Left renal pelvis (tissue), 4 donors: ENCODE results near the gene C11orf58. TPM values are rescaled to one million over a fixed set of nuclear protein-coding genes. Genes with fewer than 3 reads are reported as not detected.

Experiments used
- DNase-seq, 4 donors: peaks; one replicate each; pipeline ENCODE4 v3.0.0-alpha.2; 2013; ENCODE audit warnings: low read depth in 4 of 4, low spot score in 3 of 4
- polyA plus RNA-seq, 4 donors: library from polyadenylated mRNA; unstranded; fragments of 120-200 nt; gene quantifications; one replicate each; pipeline ENCODE4 v1.2.1, GENCODE V29; 2013; ENCODE audit not compliant: insufficient read length in 4 of 4

Gene C11orf58
- polyA plus RNA-seq = 100 to 1,000 TPM; 316 to 396 (median 381) TPM

GRCh38 chr11:16738193-16738946 lies at the start of gene C11orf58:
Gene C11orf58 (plus strand): TSS chr11:16738647. CDS start chr11:16738779, 132 bp downstream.
- peak; percentile 95 to 97 (median 96) for DNase-seq

- no peak for DNase-seq
These were observed 48.4 kb upstream of the C11orf58 start for GRCh38 chr11:16690086-16690485.

- no peak for DNase-seq
These were observed 34.7 kb upstream of the C11orf58 start for GRCh38 chr11:16703795-16704194.

- DNase-seq = no peak
These were observed 24.9 kb upstream of the C11orf58 start for GRCh38 chr11:16713594-16713993.

GRCh38 chr11:16722581-16723344 lies 15.7 kb upstream of the C11orf58 start:
- DNase-seq = no peak

- no peak for DNase-seq
These were observed 10.6 kb upstream of the C11orf58 start for GRCh38 chr11:16727806-16728205.

GRCh38 chr11:16737818-16738192 lies 642 bp upstream of the C11orf58 start:
- peak in 1 of 4 donors; percentile 54 for DNase-seq

- DNase-seq = peak; percentile 11 to 27 (median 14)
These were observed 734 bp downstream of the C11orf58 start for GRCh38 chr11:16738947-16739815.

GRCh38 chr11:16741473-16741872 lies 3.0 kb downstream of the C11orf58 start:
- no peak for DNase-seq

- DNase-seq = no peak
These were observed 5.0 kb downstream of the C11orf58 start for GRCh38 chr11:16743478-16743877.

- DNase-seq = no peak
These were observed 5.8 kb downstream of the C11orf58 start for GRCh38 chr11:16744128-16744725.

- DNase-seq = no peak
These were observed 7.6 kb downstream of the C11orf58 start for GRCh38 chr11:16745950-16746605.

- DNase-seq = no peak
These were observed 10.6 kb downstream of the C11orf58 start for GRCh38 chr11:16749092-16749491.

GRCh38 chr11:16749666-16750065 lies 11.2 kb downstream of the C11orf58 start:
- no peak for DNase-seq

GRCh38 chr11:16750417-16750816 lies 12.0 kb downstream of the C11orf58 start:
- no peak for DNase-seq

GRCh38 chr11:16758382-16759024 lies 20.1 kb downstream of the C11orf58 start:
- DNase-seq = no peak

- DNase-seq = no peak
These were observed 21.5 kb downstream of the C11orf58 start for GRCh38 chr11:16759857-16760508.

- DNase-seq = no peak
These were observed 25.3 kb downstream of the C11orf58 start for GRCh38 chr11:16763746-16764145.

GRCh38 chr11:16764888-16765287 lies 26.4 kb downstream of the C11orf58 start:
- DNase-seq = no peak
